ENCODE measurements around the gene C9orf40. TPM values are rescaled to one million over a fixed set of nuclear protein-coding genes. Genes with fewer than 3 reads are reported as not detected.

Gene C9orf40, protein sequence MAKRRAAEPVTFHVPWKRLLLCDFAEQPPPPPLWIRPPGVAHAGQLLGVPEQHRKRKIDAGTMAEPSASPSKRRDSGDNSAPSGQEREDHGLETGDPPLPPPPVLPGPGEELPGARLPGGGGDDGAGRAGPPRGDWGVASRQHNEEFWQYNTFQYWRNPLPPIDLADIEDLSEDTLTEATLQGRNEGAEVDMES
- total RNA-seq, result 6.9 and 10.6 TPM in 2 replicates

DNA sequence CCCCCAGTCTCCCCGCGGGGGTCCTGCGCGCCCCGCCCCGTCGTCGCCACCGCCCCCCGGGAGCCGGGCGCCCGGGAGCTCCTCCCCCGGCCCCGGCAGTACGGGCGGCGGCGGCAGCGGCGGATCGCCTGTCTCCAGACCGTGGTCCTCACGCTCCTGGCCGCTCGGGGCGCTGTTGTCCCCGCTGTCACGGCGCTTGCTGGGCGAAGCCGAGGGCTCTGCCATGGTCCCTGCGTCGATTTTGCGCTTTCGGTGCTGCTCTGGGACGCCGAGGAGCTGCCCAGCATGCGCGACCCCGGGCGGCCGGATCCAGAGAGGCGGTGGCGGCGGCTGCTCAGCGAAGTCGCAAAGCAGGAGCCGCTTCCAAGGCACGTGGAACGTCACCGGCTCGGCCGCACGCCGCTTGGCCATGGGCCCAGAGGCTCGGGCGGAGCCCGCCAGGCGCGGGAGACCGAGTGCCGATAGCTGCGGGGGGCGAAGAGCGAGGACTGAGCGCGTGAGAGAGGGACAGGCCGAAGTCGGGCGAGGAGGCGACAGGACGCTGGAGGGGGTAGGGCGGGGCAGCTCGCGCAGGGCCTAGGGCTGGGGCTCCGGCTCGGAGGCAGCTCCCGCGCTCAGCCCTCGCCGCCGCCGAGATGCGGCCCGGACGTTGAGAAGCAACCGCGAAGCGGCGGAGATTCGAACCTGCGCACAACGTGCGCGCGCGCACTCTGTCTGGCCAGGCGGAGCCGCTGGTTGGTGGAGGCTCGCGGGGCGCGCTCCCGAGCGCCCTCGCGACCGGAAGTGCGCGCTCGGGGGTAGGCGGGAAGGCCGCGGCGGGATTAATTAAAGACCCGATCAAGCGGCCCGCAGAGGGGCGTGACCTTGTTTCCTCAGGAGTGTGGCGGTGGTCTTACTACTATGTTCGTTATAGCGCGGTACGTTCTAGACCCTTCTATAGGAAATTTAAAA lies at the start of gene C9orf40:
TSS of gene C9orf40 (minus strand) at position 712 of the 951 bp plus-strand sequence. CDS start at position 411, 301 bp downstream.

Other genes with a start within 250 kb of the C9orf40 start
- under 0.01 TPM in 1 of 2 replicates, not detected in the other for gene TRPM6, start 65.0 kb downstream of the C9orf40 start, total RNA-seq
- 19.1 and 33.7 TPM in 2 replicates for gene CARNMT1, start 75.4 kb upstream of the C9orf40 start, total RNA-seq
- gene NMRK1, start 135.2 kb upstream of the C9orf40 start, total RNA-seq, result 13.8 and 21.0 TPM in 2 replicates
- 42.4 and 47.9 TPM in 2 replicates for gene OSTF1, start 135.6 kb upstream of the C9orf40 start, total RNA-seq